Subcutaneous adipose tissue (tissue), 4 donors: ENCODE data around the gene KCNJ9. TPM values are rescaled to one million over a fixed set of nuclear protein-coding genes. Genes with fewer than 3 reads are reported as not detected.

Experiments
- total RNA-seq, 4 donors: library from RNA; depleted of rRNA; stranded (reverse); fragments of >200 nt; gene quantifications; one replicate each; pipeline ENCODE4 v1.1.0, GENCODE V29; 2016
- TF ChIP-seq, protein P1 (sequence below): fragments of 450-650 bp; IDR thresholded peaks from one replicate; pipeline ENCODE4 v1.5.1; 2016; ENCODE audit warnings: low read depth, mild to moderate bottlenecking, control low read depth, antibody characterized with exemption, moderate library complexity

The KCNJ9 gene
- total RNA-seq, 4 donors from 2014 or later = not detected

DNA sequence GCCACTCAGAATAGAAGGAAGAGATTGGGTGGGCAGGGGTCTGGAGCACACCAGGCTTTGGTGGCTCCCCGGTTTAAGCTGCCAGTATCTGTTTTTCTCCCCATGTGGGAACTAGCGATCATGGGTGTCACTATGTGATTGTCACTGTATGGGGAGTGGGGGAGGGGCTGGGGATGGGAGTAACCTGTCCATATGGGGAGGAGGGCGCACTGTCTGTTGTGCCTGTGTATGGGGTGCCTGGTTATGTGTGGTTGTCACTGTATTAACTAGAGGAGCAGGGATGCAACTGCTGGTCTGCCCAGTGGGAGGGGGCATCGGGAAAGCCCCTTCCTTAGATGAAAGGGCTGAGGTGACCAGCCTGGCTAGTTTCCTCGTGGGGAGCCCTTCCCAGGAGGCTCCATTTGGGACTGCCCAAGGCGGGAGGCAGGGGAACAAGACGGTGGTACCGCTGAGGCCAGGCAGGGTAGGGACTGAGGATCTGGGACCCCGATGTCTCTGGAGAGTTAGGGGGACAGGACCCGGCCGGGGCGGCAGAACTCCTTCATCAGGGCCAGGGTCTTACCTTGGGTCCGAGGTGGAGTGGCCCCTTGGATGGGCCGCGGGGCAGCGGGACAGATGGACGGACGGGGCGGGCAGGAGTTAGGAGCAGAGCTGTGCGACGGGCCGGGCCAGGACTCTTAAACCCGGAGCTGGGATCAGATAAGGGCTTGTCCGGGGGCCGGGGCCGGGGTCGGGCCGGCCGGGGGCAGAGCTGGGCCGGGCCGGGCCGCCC is 11.7 kb upstream of the KCNJ9 start, which contains the start of gene KCNJ10:
TSS of gene KCNJ10 (minus strand) at position 701 of the 772 bp plus-strand sequence. CDS start 27,628 bp downstream, outside the sequence.
- TF ChIP-seq, protein P1, sequence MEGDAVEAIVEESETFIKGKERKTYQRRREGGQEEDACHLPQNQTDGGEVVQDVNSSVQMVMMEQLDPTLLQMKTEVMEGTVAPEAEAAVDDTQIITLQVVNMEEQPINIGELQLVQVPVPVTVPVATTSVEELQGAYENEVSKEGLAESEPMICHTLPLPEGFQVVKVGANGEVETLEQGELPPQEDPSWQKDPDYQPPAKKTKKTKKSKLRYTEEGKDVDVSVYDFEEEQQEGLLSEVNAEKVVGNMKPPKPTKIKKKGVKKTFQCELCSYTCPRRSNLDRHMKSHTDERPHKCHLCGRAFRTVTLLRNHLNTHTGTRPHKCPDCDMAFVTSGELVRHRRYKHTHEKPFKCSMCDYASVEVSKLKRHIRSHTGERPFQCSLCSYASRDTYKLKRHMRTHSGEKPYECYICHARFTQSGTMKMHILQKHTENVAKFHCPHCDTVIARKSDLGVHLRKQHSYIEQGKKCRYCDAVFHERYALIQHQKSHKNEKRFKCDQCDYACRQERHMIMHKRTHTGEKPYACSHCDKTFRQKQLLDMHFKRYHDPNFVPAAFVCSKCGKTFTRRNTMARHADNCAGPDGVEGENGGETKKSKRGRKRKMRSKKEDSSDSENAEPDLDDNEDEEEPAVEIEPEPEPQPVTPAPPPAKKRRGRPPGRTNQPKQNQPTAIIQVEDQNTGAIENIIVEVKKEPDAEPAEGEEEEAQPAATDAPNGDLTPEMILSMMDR = no peak

GRCh38 chr1:160070243-160071163 is 10.8 kb upstream of the KCNJ9 start:
- TF ChIP-seq, protein P1 = no peak

GRCh38 chr1:160071289-160071688 is 10.0 kb upstream of the KCNJ9 start:
- TF ChIP-seq, protein P1 = no peak

GRCh38 chr1:160074865-160075264 is 6.5 kb upstream of the KCNJ9 start:
- TF ChIP-seq, protein P1 = no peak

DNA sequence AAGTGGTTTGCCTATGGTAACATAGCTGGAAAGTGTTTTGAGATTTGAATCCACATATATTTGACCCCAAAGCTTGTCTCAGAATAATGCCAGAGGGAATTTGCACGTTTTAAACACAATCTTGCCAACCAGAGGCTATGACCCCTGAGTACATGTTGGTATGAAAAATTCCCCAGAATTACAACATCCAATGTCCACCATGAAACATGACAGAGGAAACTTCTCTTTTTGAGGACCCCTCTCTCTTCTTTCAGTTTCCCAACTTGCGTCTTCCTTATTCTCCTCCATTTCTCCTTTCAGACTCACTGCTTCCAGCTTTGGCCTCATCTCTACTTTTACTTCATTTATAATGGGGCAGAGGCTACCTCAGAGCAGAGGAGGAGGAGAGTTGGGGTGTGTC is 5.5 kb upstream of the KCNJ9 start:
- TF ChIP-seq, protein P1 = no peak

- TF ChIP-seq, protein P1 = no peak
Measured at GRCh38 chr1:160076295-160076694, 5.0 kb upstream of the KCNJ9 start.

DNA sequence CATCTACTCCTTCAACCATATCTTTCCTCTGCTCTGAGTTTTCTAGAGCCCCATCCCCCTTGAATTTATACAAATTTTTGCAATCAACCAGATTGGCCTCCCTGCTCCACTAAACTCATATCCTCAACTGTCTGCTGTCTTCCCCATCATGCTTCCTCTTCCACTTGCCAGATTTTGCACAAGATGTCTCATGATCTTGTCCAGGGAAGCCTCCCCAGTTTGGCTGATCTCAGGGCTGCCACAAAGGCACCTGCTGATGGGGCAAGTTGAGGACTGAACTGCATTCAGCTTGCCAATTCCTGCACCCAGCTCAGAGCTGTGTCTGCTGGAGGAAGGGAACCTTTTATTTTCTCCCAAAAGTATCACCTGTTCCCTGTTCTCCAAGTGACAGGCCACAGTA is 3.9 kb upstream of the KCNJ9 start:
- TF ChIP-seq, protein P1 = no peak
